ENCODE results near the gene PCBD1.

Gene PCBD1

DNA sequence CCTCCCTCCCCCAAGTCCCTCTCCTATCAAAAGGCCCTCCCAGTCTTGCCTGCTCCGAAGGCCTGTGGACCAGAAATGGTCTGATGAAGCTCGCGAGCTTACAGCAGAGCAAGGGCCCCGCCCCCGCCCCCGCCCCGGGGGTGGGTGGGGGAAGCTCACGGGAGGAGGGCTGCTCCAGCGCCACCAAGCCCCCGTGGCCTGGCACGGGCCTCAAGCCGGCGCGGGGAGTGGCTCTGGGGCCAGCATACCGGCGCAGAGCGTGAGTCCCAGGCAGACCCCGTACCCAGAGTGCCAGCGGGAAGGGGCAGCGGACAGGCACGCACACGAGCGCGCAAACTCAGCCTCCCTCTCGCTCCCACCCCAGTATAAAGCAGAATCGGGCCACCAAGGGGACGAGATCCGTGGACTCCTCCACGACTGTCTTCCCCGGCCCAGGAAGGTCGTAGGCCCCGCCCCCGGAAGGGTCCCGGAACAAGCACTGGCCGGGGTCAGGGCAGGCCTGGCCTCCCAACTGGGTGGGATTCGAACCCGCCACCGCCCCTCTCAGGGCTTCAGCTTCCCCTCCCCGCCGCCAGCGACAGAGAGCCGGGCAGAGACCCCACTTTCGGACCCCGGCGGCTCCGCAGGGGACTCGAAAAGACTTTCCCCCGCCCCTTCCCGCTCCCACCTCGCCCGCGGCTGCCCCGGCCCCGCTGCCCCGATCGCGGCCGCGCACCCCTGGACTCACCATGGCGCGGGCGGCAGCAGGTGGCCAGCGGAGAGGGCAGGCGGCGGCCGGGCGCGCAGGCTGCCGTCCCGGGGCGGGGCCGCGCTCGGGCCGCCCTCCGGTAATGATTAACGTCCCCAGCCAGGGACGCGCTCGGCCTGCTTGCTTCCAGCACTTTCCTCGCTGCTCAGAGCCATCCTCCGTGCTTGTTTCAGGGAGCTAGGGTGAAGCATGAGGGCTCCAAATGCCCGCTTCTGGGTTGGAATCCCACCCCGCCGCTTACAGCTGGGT lies at the start of gene PCBD1:
Gene PCBD1 (minus strand): TSS at position 762 of the 997 bp plus-strand sequence. CDS start 32 bp downstream, at position 730.
- peak within 1 kb of the TSS; percentile 84 for H3K4me3 ChIP-seq (ENCODE audit: low read depth, low read length)
- TF ChIP-seq, protein P1, sequence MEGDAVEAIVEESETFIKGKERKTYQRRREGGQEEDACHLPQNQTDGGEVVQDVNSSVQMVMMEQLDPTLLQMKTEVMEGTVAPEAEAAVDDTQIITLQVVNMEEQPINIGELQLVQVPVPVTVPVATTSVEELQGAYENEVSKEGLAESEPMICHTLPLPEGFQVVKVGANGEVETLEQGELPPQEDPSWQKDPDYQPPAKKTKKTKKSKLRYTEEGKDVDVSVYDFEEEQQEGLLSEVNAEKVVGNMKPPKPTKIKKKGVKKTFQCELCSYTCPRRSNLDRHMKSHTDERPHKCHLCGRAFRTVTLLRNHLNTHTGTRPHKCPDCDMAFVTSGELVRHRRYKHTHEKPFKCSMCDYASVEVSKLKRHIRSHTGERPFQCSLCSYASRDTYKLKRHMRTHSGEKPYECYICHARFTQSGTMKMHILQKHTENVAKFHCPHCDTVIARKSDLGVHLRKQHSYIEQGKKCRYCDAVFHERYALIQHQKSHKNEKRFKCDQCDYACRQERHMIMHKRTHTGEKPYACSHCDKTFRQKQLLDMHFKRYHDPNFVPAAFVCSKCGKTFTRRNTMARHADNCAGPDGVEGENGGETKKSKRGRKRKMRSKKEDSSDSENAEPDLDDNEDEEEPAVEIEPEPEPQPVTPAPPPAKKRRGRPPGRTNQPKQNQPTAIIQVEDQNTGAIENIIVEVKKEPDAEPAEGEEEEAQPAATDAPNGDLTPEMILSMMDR (IDR thresholded peaks at IDR 0.05; ENCODE audit: borderline replicate concordance, insufficient read depth, low read depth, low read length) = no peak

DNA sequence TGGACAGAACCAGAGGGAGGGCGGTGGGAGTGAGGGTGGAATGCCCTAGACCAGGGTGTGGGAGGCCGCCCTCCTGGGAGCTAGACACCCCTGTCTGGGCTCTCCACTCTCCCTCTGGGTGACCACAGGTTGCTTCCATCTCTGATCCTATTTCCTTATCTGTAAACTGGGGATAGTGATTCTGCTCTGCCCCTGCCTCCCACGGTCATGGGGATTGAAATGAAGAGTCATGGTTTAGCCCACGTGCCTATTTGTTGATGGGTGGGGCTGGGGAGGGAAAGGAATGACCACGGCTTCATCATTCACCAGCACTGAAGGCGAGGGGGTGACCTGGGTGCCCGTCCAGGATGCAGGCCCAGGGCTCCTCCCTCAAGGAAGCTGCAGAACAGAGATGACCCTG lies 49.3 kb upstream of the PCBD1 start:
- TF ChIP-seq, protein P1 (IDR thresholded peaks at IDR 0.05; ENCODE audit: borderline replicate concordance, insufficient read depth, low read depth, low read length) = no peak

DNA sequence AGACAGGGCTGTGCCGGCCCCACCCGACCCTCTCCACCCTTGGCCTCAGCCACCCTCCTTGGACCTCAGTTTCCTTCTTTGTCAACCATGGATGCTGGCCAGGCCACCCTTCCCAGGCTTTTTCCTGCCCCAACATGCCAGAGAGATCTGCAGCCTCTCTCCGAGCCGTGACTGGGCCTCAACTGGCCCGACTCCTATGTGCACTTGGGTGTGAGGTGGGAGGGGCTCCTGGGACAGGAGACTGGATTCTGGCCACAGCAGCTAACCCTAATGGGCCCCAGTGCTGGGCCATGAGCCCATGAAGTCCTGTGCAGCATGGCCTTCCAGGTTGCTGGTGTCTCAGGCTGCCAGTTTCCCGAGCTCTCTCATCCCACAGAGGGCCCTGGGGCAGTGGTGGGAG lies 47.7 kb upstream of the PCBD1 start:
- H3K4me3 ChIP-seq (ENCODE audit: low read depth, low read length) = no peak overlapping the region
- TF ChIP-seq, protein P1 (IDR thresholded peaks at IDR 0.05; ENCODE audit: borderline replicate concordance, insufficient read depth, low read depth, low read length) = no peak

More for the DNA sequence above, 49.3 kb upstream of the PCBD1 start:
- no peak overlapping the region for H3K4me3 ChIP-seq (ENCODE audit: low read depth, low read length)

DNA sequence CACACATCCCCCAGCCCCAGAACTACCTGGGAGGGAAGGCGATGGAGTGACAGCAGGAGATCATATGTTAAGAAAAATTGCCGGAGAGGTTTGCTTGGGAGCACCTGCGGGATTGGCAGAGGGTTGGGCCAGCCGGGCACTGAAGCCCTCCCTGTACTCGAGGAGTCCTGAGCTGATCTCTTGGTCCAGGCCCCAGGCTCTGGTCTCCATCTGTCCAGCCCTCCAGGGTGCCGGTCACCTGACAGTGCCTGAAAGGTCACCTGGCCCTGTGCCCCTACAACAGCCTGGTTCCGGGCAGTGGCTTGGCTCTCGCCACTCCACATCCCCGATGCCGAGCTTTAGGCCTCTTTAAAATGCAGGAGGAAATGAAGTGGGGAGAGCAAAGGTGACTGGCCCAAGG lies 47.3 kb upstream of the PCBD1 start:
- TF ChIP-seq, protein P1 (IDR thresholded peaks at IDR 0.05; ENCODE audit: borderline replicate concordance, insufficient read depth, low read depth, low read length) = no peak

DNA sequence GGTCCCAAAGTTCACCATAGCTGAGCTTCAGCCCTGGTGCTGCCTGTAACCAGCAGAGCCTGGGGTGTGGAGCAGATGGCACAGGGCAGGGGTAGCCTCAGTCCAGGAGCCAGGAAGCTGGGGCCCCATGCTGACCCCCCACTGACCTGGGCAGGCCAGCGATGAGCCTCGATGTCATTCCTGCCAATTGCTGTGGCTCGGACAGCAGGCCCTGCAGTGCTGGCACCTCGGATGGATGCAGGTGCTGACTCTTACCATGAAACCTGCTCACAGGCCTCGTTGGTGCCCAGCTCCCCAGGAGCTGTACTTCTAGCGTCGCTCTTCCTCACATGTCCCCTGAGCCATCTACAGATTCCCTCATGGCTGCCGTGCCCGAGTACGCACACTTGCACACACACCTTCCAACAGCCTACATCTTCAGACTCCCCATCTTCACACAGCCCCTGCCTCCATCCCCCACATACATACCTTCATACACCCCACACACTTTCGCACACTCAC lies 46.8 kb upstream of the PCBD1 start:
- TF ChIP-seq, protein P1 (IDR thresholded peaks at IDR 0.05; ENCODE audit: borderline replicate concordance, insufficient read depth, low read depth, low read length) = no peak
- no peak overlapping the region for H3K4me3 ChIP-seq (ENCODE audit: low read depth, low read length)

More for the DNA sequence above, 47.3 kb upstream of the PCBD1 start:
- H3K4me3 ChIP-seq (ENCODE audit: low read depth, low read length) = no peak overlapping the region

DNA sequence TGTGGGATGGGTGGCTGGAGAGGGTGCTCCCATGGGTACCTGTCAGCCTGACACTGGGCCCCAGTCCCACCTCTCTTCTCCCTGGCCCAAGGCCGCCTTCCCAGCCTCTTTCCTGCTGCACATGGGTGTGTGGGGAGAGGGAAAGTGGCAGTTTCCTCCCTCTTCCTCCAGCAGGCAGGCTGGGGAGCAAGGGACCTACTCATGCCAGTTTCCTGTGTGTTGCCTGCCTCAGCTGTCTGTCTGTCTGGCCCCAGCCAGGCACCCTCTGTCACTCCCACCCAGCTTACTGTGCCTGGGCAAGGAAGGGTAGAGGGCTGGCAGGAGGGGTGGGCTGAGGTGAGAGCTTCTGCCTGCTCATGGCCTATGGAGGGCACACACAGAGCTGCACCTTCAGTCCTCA lies 46.3 kb upstream of the PCBD1 start:
- TF ChIP-seq, protein P1 (IDR thresholded peaks at IDR 0.05; ENCODE audit: borderline replicate concordance, insufficient read depth, low read depth, low read length) = no peak
- no peak overlapping the region for H3K4me3 ChIP-seq (ENCODE audit: low read depth, low read length)

Data from GM12875 (cell line).